Gastrocnemius medialis (tissue), 4 donors: Measurements from ENCODE around the gene ANTXR2. TPM values are rescaled to one million over a fixed set of nuclear protein-coding genes. Genes with fewer than 3 reads are reported as not detected.

Source experiments
- ATAC-seq, 2 donors: fragments of 150-250 bp; one replicate each; pipeline ENCODE4 v1.9.1; 2016
- DNase-seq, 2 donors: peaks; one replicate each; pipeline ENCODE4 v3.0.0-alpha.2; 2019
- H3K27ac ChIP-seq, 4 donors: fragments of 200-600 bp; sonication (generic); 1 replicate in 1 of 4; 2 replicates in 3 of 4; pipeline ENCODE4 v1.5.1; 2016 to 2018; ENCODE audit warnings: mild to moderate bottlenecking in 2 of 4, moderate library complexity in 1 of 4
- H3K27me3 ChIP-seq, 3 donors: fragments of 200-600 bp; sonication (generic) in 2 of 3; 1 replicate in 1 of 3; 2 replicates in 2 of 3; pipeline versions ENCODE4 v1.5.1 to v1.6.0; 2016 to 2019; ENCODE audit warnings: mild to moderate bottlenecking in 1 of 3, moderate library complexity in 1 of 3
- H3K36me3 ChIP-seq, 2 donors: fragments of 200-600 bp; sonication (generic) in 1 of 2; one replicate each; pipeline ENCODE4 v1.5.1; 2017 to 2018
- H3K4me1 ChIP-seq, 2 donors: fragments of 200-600 bp; sonication (generic) in 1 of 2; one replicate each; pipeline ENCODE4 v1.5.1; 2016 to 2017; ENCODE audit warnings: mild to moderate bottlenecking in 2 of 2
- H3K4me3 ChIP-seq, 4 donors: fragments of 200-600 bp; sonication (generic) in 3 of 4; 1 replicate in 1 of 4; 2 replicates in 3 of 4; pipeline ENCODE4 v1.5.1; 2016 to 2019; ENCODE audit warnings: mild to moderate bottlenecking in 2 of 4
- H3K9me3 ChIP-seq, 3 donors: fragments of 200-600 bp; sonication (generic) in 2 of 3; 1 replicate in 1 of 3; 2 replicates in 2 of 3; pipeline ENCODE4 v1.5.1; 2016 to 2019
- CTCF ChIP-seq, 5 experiments: fragments of 450-650 bp in 3 of 5; fragments of 200-600 bp in 2 of 5; sonication (generic) in 2 of 5; IDR thresholded peaks in 4 of 5; conservative IDR thresholded peaks in 1 of 5; 1 replicate in 4 of 5; 2 replicates in 1 of 5; pipeline ENCODE4 v1.5.1; 2016 to 2019; ENCODE audit warnings: antibody characterized with exemption in 5 of 5, mild to moderate bottlenecking in 3 of 5, moderate library complexity in 3 of 5
- POLR2A ChIP-seq, 2 donors: fragments of 450-650 bp; IDR thresholded peaks; one replicate each; pipeline ENCODE4 v1.6.1; 2017; ENCODE audit warnings: antibody characterized with exemption in 2 of 2, mild to moderate bottlenecking in 2 of 2, moderate library complexity in 2 of 2
- in situ Hi-C, 4 donors: fragments of 200-750 bp; cut with MboI; loops; one replicate each; pipeline versions ENCODE4 v1.15.0 to v1.8.0; 2017; ENCODE audit warnings: low sequenced_read_pairs in 4 of 4
- intact Hi-C: fragments of 100-400 bp; cut with DNase I; formaldehyde crosslinking; loops from one replicate; pipeline ENCODE4 v1.15.1; 2023; ENCODE audit warnings: low total_unique reads
- total RNA-seq, 4 donors: library from RNA; depleted of rRNA; stranded (reverse); fragments of >200 nt; gene quantifications; one replicate each; pipeline versions ENCODE4 v1.1.0 to v1.2.3, GENCODE V29; 2016

The ANTXR2 gene
- total RNA-seq, 4 donors from 2014 or later = 14.5 to 41.0 (median 23.1) TPM

- no peaks in the 10 kb centered on the region for H3K36me3 ChIP-seq
- intact Hi-C loops (loop anchor here (5.0 kb wide), 1 partner anchor 108 kb away; no protein-coding TSS in a partner anchor), in situ Hi-C loops (no loop called here)
- H3K27ac ChIP-seq = peak overlapping the region in 2 of 4 donors; percentile 81 to 85
- DNase-seq = no peak
- no peaks in the 10 kb centered on the region for H3K9me3 ChIP-seq
- ATAC-seq = no peak
- peaks cover 0 to 4% of the 10 kb centered on the region in 2 donors for H3K4me1 ChIP-seq
- H3K4me3 ChIP-seq = no peak overlapping the region
- TF ChIP-seq CTCF (IDR thresholded peaks at IDR 0.05 in 4 of 5, conservative IDR thresholded peaks at IDR 0.05 in 1 of 5) = no peak
- TF ChIP-seq POLR2A (IDR thresholded peaks at IDR 0.05) = no peak
- no peaks in the 10 kb centered on the region for H3K27me3 ChIP-seq
These were observed 1.0 kb upstream of the ANTXR2 start for GRCh38 chr4:80074069-80074468.

- Histone ChIP-seq H3K36me3 (no peaks in the 10 kb centered on the region), H3K4me3 (peak overlapping the region; percentile 79 to 92 (median 86)), H3K4me1 (peaks cover 0 to 4% of the 10 kb centered on the region in 2 donors), H3K9me3 (no peaks in the 10 kb centered on the region), H3K27me3 (no peaks in the 10 kb centered on the region), H3K27ac (peak overlapping the region; percentile 78 to 85 (median 82))
- intact Hi-C loops = loop anchor here (5.0 kb wide), 1 partner anchor 109 kb away; no protein-coding TSS in a partner anchor
- no peak for DNase-seq
- ATAC-seq = no peak
- in situ Hi-C loops = no loop called here
- TF ChIP-seq POLR2A (IDR thresholded peaks at IDR 0.05) (no peak), CTCF (IDR thresholded peaks at IDR 0.05 in 4 of 5, conservative IDR thresholded peaks at IDR 0.05 in 1 of 5) (no peak)
These were observed 512 bp upstream of the ANTXR2 start for GRCh38 chr4:80073473-80074008.

- Histone ChIP-seq H3K9me3 (no peaks in the 10 kb centered on the region), H3K27ac (peak overlapping the region; percentile 78 to 85 (median 82)), H3K4me3 (peak overlapping the region; percentile 79 to 92 (median 86)), H3K36me3 (no peaks in the 10 kb centered on the region), H3K27me3 (no peaks in the 10 kb centered on the region), H3K4me1 (peaks cover 0 to 4% of the 10 kb centered on the region in 2 donors)
- DNase-seq (peak in 1 of 2 donors; percentile 8), ATAC-seq (peak; percentile 10 to 35)
- in situ Hi-C loops (no loop called here), intact Hi-C loops (loop anchor here (5.0 kb wide), 1 partner anchor 110 kb away; no protein-coding TSS in a partner anchor)
- TF ChIP-seq POLR2A (IDR thresholded peaks at IDR 0.05) = no peak
- no peak for TF ChIP-seq CTCF (IDR thresholded peaks at IDR 0.05 in 4 of 5, conservative IDR thresholded peaks at IDR 0.05 in 1 of 5)
These were observed 743 bp downstream of the ANTXR2 start for GRCh38 chr4:80072228-80072743.

- no peaks in the 10 kb centered on the region for H3K36me3 ChIP-seq
- no peak for ATAC-seq
- no peaks in the 10 kb centered on the region for H3K27me3 ChIP-seq
- no peak for DNase-seq
- TF ChIP-seq CTCF (IDR thresholded peaks at IDR 0.05 in 4 of 5, conservative IDR thresholded peaks at IDR 0.05 in 1 of 5) (no peak), POLR2A (IDR thresholded peaks at IDR 0.05) (no peak)
- no peaks in the 10 kb centered on the region for H3K9me3 ChIP-seq
- in situ Hi-C loops (no loop called here), intact Hi-C loops (loop anchor here (5.0 kb wide), 1 partner anchor 111 kb away; no protein-coding TSS in a partner anchor)
- H3K27ac ChIP-seq = peak overlapping the region; percentile 78 to 85 (median 82)
- peak overlapping the region; percentile 79 to 92 (median 86) for H3K4me3 ChIP-seq
- peaks cover 0 to 4% of the 10 kb centered on the region in 2 donors for H3K4me1 ChIP-seq
These were observed 1.3 kb downstream of the ANTXR2 start for GRCh38 chr4:80071604-80072227.
